GM12801 (cell line): ENCODE data around the gene DDX54.

Experiments used
- CTCF ChIP-seq: IDR thresholded peaks from one replicate; pipeline ENCODE4 v1.5.1; 2011; ENCODE audit warnings: control low read depth; ENCODE audit not compliant: insufficient read length; ENCODE audit errors: extremely low read depth

The DDX54 gene

GRCh38 chr12:113145720-113146551 lies 39.3 kb downstream of the DDX54 start:
- TF ChIP-seq CTCF = no peak

- TF ChIP-seq CTCF = no peak
These were observed 40.5 kb downstream of the DDX54 start for GRCh38 chr12:113144806-113145205.

- no peak for TF ChIP-seq CTCF
These were observed 41.3 kb downstream of the DDX54 start for GRCh38 chr12:113143959-113144358.

- no peak for TF ChIP-seq CTCF
These were observed 42.4 kb downstream of the DDX54 start for GRCh38 chr12:113142886-113143332.

- no peak for TF ChIP-seq CTCF
These were observed 42.9 kb downstream of the DDX54 start for GRCh38 chr12:113142173-113142885.

- TF ChIP-seq CTCF = no peak
These were observed 44.6 kb downstream of the DDX54 start for GRCh38 chr12:113140706-113141105.

GRCh38 chr12:113138826-113139225 lies 46.5 kb downstream of the DDX54 start:
- TF ChIP-seq CTCF = no peak
